Right atrium auricular region (tissue), 2 donors: ENCODE results near the gene REEP3. TPM values are rescaled to one million over a fixed set of nuclear protein-coding genes. Genes with fewer than 3 reads are reported as not detected.

ENCODE experiments used
- DNase-seq: peaks from one replicate; pipeline ENCODE4 v3.0.0-alpha.2; 2019; ENCODE audit warnings: low spot score
- H3K27ac ChIP-seq, 2 donors: fragments of 200-600 bp; sonication (generic); 1 replicate in 1 of 2; 2 replicates in 1 of 2; pipeline ENCODE4 v1.5.1; 2016 to 2019
- H3K27me3 ChIP-seq, 2 donors: fragments of 200-600 bp; sonication (generic); one replicate each; pipeline versions ENCODE4 v1.5.1 to v1.6.0; 2017 to 2019
- H3K36me3 ChIP-seq: fragments of 200-600 bp; sonication (generic); one replicate; pipeline ENCODE4 v1.5.1; 2016
- H3K4me1 ChIP-seq, 2 donors: fragments of 200-600 bp; sonication (generic); one replicate each; pipeline versions ENCODE4 v1.5.1 to v1.6.0; 2017 to 2019
- H3K4me3 ChIP-seq, 2 donors: fragments of 200-600 bp; sonication (generic); 1 replicate in 1 of 2; 2 replicates in 1 of 2; pipeline ENCODE4 v1.5.1; 2017 to 2019; ENCODE audit warnings: mild to moderate bottlenecking in 1 of 2, moderate library complexity in 1 of 2
- H3K9me3 ChIP-seq, 2 donors: fragments of 200-600 bp; sonication (generic); one replicate each; pipeline ENCODE4 v1.5.1; 2019
- total RNA-seq, 2 donors: library from RNA; depleted of rRNA; stranded (reverse); fragments of >200 nt; gene quantifications; one replicate each; pipeline ENCODE4 v1.1.0, GENCODE V29; 2016
- TF ChIP-seq, protein P1 (sequence below), 2 donors: fragments of 200-600 bp; sonication (generic); IDR thresholded peaks; one replicate each; pipeline ENCODE4 v1.5.1; 2019; ENCODE audit warnings: antibody characterized with exemption in 2 of 2

Gene REEP3
- total RNA-seq, 2 donors from 2014 or later: 41.4 to 42.7 TPM

GRCh38 chr10:63578501-63578900 lies 57.3 kb downstream of the REEP3 start:
- Histone ChIP-seq H3K4me1 (peaks cover 0 to 16% of the 10 kb centered on the region in 2 donors), H3K36me3 (no peaks in the 10 kb centered on the region), H3K27me3 (no peaks in the 10 kb centered on the region), H3K9me3 (no peaks in the 10 kb centered on the region), H3K27ac (no peak overlapping the region), H3K4me3 (no peak overlapping the region)
- DNase-seq: no peak
- TF ChIP-seq, protein P1, sequence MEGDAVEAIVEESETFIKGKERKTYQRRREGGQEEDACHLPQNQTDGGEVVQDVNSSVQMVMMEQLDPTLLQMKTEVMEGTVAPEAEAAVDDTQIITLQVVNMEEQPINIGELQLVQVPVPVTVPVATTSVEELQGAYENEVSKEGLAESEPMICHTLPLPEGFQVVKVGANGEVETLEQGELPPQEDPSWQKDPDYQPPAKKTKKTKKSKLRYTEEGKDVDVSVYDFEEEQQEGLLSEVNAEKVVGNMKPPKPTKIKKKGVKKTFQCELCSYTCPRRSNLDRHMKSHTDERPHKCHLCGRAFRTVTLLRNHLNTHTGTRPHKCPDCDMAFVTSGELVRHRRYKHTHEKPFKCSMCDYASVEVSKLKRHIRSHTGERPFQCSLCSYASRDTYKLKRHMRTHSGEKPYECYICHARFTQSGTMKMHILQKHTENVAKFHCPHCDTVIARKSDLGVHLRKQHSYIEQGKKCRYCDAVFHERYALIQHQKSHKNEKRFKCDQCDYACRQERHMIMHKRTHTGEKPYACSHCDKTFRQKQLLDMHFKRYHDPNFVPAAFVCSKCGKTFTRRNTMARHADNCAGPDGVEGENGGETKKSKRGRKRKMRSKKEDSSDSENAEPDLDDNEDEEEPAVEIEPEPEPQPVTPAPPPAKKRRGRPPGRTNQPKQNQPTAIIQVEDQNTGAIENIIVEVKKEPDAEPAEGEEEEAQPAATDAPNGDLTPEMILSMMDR (IDR thresholded peaks at IDR 0.05): no peak

DNA sequence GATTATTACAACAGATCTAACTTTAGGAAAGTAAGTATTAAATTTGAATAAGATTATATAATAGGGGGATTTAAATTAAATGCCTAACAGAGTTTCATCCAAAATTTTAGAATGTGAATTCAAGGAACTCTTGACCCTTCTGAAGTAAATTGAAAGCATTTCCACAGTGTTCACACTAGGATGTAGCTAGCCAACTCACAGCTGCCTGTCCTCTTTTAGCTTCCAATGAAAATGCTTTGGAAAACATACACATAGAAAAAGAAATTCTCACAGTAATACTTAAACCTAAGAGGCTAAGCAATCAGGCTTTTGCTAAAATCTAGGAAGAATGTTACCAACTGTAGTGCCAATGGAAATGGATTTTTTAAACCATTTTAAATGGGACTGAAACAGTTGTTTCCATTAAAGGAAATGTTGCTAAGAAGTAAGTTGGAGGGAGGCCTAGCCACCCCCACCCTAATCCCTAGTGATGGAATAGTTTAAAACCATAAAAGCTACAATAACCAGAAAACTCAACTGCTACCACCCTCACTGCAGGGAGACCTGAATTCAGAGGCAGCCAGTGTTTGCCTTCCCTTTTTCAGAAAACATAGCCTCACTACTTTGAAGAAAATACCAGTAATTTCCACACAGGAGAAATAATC lies 58.3 kb downstream of the REEP3 start:
- peaks cover 0 to 9% of the 10 kb centered on the region in 2 donors for H3K4me1 ChIP-seq
- H3K9me3 ChIP-seq: no peaks in the 10 kb centered on the region
- no peak overlapping the region for H3K27ac ChIP-seq
- no peak overlapping the region for H3K4me3 ChIP-seq
- H3K27me3 ChIP-seq: no peaks in the 10 kb centered on the region
- no peak for DNase-seq
- no peaks in the 10 kb centered on the region for H3K36me3 ChIP-seq
- TF ChIP-seq, protein P1 (IDR thresholded peaks at IDR 0.05): no peak

DNA sequence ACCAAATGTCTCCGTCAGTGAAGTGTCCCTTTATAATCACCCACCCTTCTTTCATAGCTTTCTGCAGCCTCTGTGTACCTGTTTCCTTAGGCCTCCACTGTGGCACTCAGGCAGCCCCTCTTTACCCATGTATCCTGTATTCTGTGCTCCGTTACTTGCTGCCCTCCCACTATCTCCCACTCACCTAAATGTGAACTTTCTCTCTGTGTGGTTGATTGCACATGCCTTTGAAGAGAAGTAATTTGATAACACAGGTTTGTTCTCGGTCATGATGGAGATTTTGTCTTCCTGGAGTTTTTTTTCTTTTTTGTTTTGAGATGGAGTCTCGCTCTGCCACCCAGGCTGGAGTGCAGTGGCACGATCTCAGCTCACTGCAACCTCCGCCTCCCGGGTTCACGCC lies 61.5 kb downstream of the REEP3 start:
- TF ChIP-seq, protein P1 (IDR thresholded peaks at IDR 0.05): no peak
- Histone ChIP-seq H3K27ac (no peak overlapping the region), H3K36me3 (no peaks in the 10 kb centered on the region), H3K4me1 (peaks cover 0 to 15% of the 10 kb centered on the region in 2 donors), H3K4me3 (no peak overlapping the region), H3K9me3 (no peaks in the 10 kb centered on the region), H3K27me3 (no peaks in the 10 kb centered on the region)
- DNase-seq: no peak

DNA sequence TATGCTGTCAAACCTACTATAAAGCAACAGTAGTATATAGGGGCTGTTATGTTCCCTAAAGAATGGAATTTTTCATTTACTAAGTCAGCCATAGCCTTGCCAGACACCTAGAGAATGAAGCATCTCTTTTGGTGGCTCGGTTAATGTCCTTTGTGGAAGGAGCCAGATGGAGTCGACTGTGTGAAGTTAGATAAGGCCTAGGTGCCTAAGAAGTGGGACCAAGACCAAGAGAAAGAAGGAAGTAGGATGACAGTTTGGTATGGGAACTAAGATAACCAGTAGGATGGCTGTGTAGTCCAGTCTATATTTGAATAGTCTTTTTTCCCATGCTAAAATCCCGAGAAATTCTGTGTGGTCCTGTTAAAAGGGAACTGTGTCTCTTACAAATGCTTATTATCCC lies 62.2 kb downstream of the REEP3 start:
- peaks cover 0 to 16% of the 10 kb centered on the region in 2 donors for H3K4me1 ChIP-seq
- H3K36me3 ChIP-seq: no peaks in the 10 kb centered on the region
- H3K9me3 ChIP-seq: no peaks in the 10 kb centered on the region
- H3K27me3 ChIP-seq: no peaks in the 10 kb centered on the region
- H3K27ac ChIP-seq: no peak overlapping the region
- H3K4me3 ChIP-seq: no peak overlapping the region
- DNase-seq: no peak
- TF ChIP-seq, protein P1 (IDR thresholded peaks at IDR 0.05): no peak

DNA sequence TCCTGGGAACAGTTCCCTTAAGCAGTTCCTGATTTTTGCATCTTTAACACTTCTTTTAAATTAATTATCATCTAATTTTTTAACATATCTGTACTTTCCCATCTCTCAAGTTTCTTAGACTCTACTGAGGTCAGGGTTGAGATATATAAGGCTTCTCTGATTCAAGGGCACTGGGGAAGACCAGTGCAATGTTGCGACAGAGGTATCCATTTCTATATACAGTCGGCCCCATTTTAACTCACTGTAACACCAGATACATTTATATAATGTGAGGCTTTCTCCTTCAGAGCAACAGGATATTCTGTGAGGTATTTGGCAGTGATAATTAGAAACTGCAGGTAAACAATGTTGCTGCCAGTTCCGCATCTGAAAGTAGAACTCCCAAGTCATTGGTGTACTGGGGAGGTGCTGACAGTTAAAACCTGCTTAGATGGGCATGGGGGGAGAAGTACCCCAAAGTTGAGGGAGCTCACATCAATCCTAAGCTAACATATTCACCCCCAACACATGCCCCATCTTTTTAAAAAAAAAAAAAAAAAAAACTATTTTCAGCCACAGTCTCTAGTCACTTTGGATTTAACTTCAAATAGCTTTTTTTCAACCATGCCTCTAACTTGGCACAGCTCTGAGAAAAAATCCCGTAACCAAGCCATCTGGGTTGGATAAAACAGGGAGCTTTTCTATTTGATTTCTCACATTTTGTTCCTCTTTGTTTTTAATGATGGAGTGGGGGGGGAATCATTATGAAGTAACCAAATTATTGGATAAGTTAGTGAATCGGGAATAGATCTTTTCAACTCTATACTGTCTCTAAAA lies 62.9 kb downstream of the REEP3 start:
- Histone ChIP-seq H3K4me1 (peaks cover 0 to 20% of the 10 kb centered on the region in 2 donors), H3K36me3 (no peaks in the 10 kb centered on the region), H3K27ac (no peak overlapping the region), H3K27me3 (no peaks in the 10 kb centered on the region), H3K9me3 (no peaks in the 10 kb centered on the region), H3K4me3 (no peak overlapping the region)
- TF ChIP-seq, protein P1 (IDR thresholded peaks at IDR 0.05): no peak
- no peak for DNase-seq
